Renal cortex interstitium (tissue), 11 donors: ENCODE data around the gene PRICKLE1. TPM values are rescaled to one million over a fixed set of nuclear protein-coding genes. Genes with fewer than 3 reads are reported as not detected.
"Not testable (repeated sequence)": the region's sequence is repeated elsewhere in the genome, so short reads cannot be mapped to it uniquely, and the experiment has no call there.

ENCODE experiments used
- DNase-seq, 11 donors: peaks; one replicate each; pipeline ENCODE4 v3.0.0-alpha.2; 2013; ENCODE audit warnings: low read depth in 9 of 11, low spot score in 4 of 11; ENCODE audit errors: extremely low read depth in 1 of 11
- polyA plus RNA-seq, 3 donors: library from polyadenylated mRNA; unstranded; fragments of 120-200 nt; gene quantifications; one replicate each; pipeline ENCODE4 v1.2.1, GENCODE V29; 2013; ENCODE audit not compliant: insufficient read length in 3 of 3

The PRICKLE1 gene
- polyA plus RNA-seq, 3 donors, result 45.4 to 51.0 (median 47.2) TPM

DNA sequence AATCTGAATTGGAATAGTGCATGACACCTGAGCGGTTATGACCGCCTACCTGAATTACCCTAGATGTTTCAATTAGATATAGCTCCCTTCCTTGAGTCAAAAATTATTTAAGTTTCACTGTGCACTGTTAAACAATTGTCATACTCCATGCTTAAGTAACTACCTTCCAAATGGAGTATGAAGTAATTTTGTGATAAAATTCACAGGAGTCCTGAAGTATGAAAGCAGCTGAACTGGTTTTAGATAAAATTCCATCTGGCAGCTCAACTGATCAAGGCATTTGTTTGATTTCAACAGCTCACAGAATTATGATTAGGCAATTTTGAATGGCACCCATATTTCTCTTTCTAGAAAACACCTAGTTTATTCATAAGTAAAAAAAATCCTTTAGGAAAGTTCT, 19.5 kb downstream of the PRICKLE1 start:
- DNase-seq, result no peak

DNA sequence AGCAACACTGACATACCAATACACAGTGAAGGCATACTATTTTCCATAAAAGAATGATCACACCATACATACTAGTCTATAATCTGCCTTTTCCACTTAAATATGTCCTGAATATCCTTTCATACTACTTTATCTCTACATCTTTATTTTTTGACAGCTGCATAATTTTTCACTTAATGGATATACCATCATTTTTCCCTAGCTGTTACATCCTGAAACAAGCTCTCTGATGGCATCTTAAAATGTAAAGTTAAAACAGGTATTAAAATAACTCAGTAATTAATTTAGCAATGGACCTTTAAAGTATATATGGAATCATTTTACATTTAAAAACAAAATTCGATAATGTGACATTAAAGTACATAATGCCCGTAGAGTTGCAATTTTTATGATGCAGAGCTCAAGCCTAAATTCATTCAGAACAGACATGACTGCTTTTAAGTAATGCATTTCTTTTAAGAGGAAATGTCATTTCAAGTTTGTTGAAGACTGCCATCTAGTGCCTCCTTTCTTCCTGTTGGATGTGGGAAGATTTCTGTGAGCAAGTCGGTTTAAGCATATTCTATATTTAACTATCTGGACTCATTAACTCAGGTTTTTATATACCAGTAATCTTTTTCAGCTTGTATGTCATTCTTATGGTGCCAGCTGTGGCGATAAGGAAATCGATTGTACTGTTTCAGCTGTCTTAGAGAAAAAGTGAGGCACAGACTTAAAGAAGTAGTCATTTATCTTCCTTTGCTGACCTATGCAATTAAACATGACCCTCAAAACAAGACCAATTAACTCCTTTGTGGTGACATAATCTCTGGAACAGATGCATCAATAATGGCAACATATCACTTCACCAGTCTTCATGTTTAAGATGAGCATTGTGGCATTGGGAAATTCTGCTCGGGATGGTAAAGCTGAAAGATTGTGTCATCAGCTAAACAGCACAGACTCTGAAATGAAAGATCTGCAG, 20.3 kb downstream of the PRICKLE1 start:
- DNase-seq, result no peak

DNA sequence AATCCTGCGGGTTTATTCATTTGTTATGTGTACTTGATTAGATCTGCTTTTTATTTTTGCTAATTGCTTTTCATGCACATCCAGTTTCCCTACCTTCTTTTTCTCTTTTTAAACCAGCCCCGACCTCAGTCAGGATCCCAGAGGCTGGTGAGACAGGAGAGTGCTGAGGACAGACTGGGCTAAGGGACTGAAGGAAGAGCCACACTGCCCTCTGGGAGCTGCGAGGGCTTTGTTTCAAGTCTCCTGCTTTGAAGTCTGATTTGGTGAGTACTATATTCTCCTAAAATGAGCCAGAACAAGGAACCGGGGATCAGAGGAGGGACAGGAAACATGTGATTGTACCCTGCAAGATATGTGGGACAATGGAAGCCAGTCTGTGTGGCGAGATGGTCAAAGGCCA, 23.9 kb downstream of the PRICKLE1 start:
- no peak for DNase-seq

DNA sequence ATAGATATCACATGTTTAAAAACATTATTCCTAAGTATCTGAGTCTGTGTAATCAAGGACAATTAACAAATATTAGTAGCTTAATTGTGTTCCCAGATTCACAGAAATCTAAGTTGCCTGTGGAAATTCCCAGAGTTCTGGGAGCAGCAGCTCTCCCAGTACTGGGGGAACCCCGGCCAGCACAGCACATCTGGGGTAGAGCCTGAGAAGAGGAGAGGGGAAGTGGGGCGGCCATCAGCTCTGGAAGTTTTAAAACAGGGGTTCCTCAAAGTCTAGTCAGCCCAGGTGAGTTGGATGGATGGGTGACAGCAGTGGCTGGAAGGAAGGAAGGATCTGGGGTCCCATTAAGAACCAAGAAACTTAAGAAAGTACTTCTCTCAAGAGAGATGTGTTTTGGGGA, 24.6 kb downstream of the PRICKLE1 start:
- no peak for DNase-seq

DNA sequence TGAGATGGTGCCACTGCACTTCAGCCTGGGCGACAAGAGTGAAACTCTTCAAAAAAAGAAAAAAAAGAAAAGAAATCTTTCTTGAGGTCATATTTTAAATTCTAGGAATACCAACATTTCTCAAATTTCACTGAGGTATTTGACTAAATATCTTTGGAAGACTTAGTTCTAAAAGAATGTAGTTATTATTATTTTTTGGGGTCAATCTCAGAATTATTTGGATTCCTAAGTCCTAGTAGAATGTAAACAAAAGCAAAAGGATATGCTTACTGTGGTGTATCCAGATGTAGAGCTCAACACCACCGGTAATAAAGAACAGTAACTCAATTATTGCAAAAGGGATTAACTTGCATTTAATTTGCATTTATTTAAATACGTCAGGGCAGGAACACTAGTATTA, 25.0 kb downstream of the PRICKLE1 start:
- DNase-seq, result no peak

DNA sequence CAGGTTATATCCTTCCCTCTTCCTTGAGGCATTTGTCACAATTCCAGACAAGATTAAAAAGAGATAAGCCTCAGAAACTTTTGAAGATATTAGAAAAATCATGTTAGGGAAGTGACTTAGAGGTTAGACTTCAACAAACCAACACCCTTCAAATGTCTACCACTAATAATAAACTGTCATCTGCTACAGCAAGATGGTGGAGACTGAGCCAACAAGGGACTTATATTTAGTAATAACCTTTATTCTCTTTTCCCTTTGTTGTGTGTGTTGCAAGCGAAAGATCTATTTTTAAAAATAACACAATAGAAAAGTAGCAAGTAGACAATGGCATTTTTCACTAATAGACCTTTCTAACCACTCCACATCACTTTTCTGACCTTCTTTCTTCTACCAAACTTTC, 28.6 kb downstream of the PRICKLE1 start:
- no peak for DNase-seq

DNA sequence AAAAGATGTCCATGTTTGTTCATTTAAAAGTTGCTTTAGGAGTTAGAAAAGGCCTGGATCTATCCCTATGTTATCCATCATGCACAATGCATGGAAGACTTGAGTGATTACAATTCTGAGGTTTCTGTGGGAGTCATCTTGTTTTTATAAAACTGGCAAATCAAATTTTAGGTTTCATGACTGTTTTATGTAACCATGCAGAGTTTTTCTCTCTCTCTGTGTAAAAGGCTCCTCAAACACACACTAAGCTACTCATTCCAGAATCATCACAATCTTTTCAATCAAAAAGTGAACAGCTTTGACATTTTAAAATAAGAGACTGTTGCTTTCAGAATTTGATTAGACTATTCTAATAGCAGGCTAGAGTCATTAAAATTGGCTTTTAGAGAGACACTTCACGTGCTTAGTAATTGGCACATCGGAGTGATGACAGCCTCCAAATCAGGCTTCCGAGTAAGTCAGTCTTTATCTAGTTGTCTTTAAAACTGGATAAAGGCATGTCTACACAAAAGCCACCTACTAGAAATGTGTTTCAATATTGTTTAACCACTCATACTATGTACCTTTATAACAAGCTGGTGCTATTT, 31.9 kb downstream of the PRICKLE1 start:
- no peak for DNase-seq

DNA sequence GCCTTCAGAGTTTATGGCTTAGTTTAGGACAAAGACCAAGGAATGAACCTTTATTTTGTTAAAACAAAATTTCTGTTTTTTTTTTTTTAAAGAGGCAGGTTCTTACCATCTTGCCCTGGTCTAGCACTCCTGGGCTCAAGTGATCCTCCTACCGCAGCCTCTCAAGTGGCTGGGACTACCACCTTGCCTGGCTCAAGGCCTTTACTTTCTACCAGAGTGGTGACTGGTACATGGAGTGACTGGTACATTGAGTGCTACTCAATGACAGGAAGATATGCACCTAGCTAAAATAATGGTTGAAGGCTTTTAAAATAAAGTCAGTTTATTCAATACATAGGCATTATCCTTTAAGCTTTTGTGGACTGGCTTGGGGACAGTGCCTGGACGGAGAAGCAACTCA, 32.6 kb downstream of the PRICKLE1 start:
- no peak for DNase-seq

DNA sequence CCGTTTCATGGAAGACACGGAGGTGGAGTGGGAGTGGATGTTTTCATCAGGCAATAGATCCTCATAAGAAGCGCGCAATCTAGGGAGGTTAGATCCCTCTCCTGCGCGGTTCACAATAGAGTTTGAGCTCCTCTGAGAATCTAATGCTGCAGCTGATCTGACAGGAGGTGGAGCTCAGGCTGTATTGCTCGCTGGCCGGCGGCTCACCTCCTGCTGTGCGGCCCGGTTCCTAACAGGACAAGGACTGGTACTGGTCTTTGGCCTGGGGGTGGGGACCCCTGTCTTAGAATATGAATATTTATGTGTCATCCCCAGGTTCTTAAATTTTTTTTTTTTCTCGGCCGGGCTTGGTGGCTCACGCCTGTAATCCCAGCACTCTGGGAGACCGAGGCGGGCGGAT, 36.7 kb downstream of the PRICKLE1 start:
- no peak for DNase-seq

DNA sequence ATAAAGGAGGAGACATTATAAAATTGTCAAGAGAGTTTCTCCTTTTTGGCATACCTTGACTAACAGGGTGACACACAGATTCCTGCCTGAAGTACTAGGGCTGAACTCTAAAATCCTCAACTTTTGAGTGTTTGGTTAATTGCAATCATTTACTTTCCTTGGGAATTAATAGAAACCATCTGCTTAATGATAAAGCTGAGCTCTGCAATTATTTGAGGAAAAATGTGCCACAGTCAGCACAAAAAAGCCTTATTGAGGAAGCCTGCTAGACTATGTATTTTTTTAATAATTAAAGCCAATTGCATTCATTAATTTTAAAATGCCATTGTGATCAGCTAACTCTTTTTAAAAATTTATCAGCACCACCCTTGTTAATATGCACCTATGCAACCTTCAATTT, 38.7 kb downstream of the PRICKLE1 start:
- no peak for DNase-seq

DNA sequence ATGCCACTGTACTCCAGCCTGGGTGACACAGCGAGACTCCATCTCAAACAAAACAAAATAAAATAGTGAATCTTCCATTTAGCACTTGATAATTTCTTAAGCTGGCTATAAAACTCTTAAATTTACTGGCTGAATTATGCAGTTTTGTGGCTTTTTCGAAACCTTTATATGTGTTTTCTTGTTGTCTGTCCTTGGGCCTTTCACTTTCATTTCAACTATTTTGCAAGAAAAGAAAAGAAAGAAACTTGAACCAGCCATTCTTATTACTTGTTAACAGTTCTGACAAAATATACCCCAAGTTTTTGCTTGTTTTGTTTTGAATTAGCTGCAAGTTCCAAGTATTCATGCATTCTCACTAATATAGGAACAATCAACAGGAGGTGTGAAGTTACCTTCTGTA, 42.8 kb downstream of the PRICKLE1 start:
- no peak for DNase-seq

DNA sequence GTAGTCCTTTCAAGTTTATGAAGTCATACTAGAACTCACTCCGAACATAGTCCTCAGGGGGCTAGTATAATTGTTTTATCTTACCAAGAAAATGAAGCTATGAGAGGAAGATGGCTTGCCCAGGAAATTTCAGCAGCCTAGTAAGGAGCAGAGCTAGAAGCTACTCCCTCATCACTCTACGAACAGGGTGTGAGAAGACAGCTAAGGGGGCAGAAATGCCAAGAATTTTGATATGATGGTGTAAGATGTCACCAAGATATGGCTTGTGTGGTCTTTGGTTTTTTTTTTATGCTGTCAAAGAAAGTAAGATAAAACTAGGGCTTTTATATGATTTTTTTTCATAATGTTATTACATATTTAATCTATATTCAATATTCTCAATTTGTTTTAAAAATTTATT, 47.6 kb downstream of the PRICKLE1 start:
- DNase-seq, result no peak

DNA sequence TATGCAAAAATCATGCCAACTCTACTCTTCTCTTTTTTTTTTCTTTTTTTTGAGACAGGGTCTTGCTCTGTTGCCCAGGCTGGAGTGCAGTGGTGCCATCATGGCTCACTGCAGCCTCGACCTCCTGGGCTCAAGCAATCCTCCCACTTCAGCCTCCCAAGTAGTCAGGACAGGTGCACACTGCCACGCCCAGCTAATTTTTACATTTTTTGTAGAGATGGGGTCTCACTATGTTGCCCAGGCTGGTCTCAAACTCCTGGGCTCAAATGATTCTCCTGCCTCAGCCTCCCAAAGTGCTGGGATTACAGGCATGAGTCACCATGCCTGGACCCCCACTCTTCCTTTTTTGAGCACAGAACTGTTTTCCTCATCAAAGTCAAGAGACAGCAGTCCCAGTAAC, 48.2 kb downstream of the PRICKLE1 start:
- DNase-seq, result not testable (repeated sequence)

DNA sequence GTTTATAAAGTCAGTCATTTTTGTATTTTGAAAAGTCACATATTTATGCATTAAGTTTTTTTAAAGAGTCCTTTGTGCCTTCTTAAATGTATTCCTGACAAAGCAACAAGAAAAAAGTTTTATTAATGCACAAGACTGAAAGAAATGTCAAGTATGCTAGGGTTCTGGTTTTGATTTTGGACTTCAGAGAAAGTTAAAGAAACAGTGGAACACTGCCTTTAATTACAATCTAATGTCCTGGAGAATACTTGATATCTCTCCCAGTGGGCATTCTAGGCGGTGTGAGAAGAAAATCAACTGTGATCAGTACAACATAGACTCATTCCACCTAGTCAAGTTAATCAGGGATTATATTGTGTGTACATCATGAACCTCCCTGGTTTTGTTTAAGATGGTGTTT, 49.9 kb downstream of the PRICKLE1 start:
- no peak for DNase-seq

DNA sequence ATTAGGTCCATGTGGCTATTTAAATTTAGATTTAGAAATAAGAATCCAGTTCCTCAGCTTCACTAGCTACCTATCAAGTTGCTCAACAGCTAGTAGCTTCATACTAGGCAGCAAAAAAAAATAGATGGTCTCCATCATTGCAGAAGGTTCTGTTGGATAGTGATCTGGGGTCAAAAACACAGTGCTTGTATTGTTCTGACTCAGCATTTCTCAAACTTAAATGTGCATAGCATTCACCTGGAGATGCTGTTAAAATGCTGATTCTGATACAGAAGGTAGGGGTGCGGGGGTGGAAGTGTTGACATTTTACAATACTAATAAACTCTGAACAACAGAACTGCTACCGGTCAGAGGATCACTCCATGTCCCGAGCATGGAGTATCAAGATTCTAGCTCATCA, 51.3 kb downstream of the PRICKLE1 start:
- DNase-seq, result no peak

DNA sequence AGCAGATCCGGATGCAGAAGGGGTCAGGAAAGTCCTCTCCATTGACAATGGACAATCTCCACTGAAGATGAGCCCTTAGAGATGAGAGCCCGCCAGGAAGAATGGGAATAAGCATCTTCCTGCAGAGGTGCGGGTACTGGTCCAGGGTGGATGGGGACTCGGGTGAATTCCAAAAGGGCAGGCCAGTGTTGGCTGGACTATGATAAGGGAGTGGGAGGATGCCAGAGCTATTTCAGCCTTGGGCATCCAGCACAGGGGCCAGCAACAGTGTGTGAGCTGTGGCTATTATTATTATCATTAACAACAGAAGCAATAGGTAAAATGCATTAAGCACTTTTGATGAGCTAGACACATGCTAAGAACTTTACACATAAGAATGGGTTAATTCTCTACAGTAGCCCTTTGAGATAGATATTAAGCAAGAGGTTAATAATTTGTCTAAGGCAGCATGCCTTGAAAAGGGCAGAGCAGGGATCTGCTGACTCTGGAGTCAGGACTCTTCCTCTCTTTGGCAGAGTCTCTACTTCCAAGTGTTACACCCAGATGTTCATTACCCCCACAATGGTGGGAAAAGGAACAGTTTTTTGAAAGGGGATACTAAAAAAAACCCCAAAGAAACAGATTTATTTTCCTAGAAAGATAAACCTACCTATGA, 55.2 kb downstream of the PRICKLE1 start:
- no peak for DNase-seq

DNA sequence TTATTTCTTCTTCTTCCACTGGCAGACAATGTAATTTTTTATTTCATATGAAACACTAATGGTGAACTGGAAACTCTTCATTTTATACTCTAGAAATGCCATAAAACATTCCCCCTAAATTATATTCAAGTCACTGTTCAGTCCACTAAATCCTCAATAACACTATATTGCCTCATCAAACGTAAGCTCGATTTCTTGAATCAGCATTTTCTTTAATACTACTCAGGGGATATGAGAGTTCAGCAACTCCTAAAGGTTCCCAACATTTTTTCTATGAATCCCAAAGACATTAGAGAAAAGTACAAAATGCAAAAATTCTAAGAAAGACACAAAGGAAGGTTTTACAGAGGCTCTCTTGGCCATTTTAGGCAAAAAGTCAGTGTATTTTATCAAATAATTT, 59.3 kb downstream of the PRICKLE1 start:
- no peak for DNase-seq

DNA sequence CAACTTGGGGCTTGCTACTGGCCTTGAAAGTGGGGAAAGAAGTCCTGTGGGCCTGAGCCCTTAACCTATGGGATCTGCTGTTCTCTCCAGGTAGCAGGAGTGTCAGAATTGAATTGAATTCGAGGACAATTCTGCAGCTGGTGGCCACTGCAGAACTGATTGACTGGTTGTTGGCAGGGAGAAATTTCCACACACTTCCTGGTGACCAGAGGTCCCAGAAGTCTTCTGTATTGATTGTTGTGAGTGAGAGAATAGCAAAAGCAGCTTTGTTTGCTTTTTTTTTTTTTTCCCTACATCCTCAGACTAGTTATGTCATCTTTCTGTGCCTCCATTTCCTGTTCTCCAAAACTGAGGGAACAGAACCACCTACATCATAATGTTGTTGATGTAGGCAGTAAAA, 64.1 kb downstream of the PRICKLE1 start:
- DNase-seq, result no peak

DNA sequence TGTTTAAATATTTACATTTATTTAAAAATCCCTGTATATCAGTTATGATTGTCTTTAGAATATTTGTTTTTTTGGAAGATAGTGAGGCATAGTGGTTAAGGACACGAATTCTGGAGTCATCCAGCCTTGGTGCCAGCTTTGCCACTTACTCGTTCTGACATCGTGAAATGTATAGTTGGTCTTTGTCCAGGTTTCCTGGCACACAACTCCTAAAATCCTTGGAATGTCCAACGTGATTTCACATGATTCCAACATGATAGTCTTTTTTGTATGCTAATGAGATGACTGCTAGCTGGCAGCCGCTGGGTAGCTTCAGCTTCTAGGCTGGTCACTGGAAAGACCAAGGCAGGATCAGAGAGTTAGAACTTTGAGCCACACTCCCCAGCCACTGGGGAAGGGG, 64.8 kb downstream of the PRICKLE1 start:
- DNase-seq, result no peak

DNA sequence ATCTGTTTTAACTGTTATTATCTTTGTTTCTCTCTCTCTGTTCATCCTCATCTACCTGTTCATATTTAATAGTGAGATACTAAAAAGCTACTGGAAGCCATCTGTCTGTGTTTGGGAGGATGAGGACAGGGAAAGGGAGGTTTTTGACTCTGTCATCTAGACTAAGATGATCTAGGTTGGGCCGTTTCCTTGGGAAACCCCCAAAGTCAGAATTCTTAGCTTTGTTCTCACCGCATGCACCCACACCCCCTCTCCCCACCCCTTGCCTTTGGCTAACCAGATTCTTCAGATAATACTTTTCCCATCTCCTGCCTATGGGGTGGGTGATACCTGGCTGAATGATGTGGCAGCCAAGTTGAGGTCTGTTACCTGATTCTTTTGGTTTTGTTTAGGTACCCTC, 73.0 kb downstream of the PRICKLE1 start:
- DNase-seq, result no peak
